GM11168 (cell line): ENCODE data around the gene HEXA.
"Not testable (repeated sequence)": the region's sequence is repeated elsewhere in the genome, so short reads cannot be mapped to it uniquely, and the experiment has no call there.

ENCODE experiments used
- in situ Hi-C: fragments of 300-500 bp; cut with MboI; formaldehyde crosslinking; loops from one replicate; pipeline ENCODE4 v1.12.0; 2022; ENCODE audit warnings: low sequenced_read_pairs; ENCODE audit not compliant: unreplicated experiment

Gene HEXA

GRCh38 chr15:72379106-72379505, 3.3 kb upstream of the HEXA start:
- in situ Hi-C loops: not testable (repeated sequence)

DNA sequence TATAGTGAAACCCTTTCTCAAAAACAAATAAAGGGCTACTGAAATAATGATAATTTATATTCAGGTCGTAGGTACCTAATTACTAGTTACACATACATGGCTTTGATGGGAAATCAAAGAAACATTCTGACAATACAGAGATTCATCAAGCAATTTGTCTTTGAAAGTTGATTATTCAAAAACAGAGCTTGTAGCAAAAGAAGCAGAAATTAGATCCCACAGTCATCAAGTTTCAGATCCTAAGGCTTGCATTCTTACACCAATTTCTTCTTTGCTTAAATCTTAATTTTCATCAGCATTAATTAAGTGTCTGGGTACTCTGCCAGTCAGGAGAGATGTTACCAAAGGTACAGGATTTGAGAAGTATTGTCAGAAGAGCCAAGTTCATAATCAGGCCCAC, 1.5 kb upstream of the HEXA start:
- in situ Hi-C loops: no loop called here

GRCh38 chr15:72375501-72375845, 341 bp downstream of the HEXA start:
- in situ Hi-C loops: no loop called here

DNA sequence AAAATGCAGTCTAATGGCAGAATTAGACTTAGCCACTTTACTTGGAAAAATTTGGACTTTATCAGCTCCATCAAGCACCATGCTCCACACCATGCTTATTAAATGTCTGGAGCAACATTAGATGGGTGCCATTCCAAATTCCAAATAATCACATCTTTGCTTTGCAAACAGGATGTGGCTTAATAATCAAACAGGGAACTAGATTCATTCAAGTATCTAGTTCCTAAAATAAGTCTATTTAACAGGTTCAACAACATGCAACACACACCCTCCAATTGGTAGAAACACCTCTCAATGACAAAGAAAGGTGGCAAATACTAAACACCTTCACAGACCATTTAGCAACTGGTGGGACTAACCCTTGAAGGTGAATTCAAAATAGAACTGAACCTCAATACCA, 3.5 kb downstream of the HEXA start:
- in situ Hi-C loops: no loop called here

GRCh38 chr15:72369964-72370363, 5.8 kb downstream of the HEXA start:
- in situ Hi-C loops: no loop called here

DNA sequence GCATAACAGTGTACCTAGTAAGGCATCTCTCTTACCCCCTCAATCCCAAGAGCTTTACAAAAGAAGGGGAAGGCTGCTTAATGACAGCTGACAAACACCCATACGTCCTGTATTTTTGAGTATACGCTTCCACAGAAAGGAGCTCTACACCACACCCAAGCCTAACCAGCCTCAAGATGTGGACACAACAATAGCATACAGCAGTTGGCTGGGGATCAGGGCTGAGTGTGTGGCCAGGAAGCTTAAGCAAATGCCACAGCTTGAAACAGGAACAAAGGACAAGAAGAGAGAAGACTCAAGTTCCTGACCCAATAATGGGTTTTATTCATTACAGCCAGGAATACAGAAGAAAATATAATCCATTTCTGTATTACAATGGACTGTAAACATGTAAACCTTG, 6.9 kb downstream of the HEXA start:
- in situ Hi-C loops: no loop called here

GRCh38 chr15:72368325-72368724, 7.5 kb downstream of the HEXA start:
- in situ Hi-C loops: no loop called here

- in situ Hi-C loops: no loop called here
Observed at GRCh38 chr15:72365844-72366243, 10.0 kb downstream of the HEXA start.

DNA sequence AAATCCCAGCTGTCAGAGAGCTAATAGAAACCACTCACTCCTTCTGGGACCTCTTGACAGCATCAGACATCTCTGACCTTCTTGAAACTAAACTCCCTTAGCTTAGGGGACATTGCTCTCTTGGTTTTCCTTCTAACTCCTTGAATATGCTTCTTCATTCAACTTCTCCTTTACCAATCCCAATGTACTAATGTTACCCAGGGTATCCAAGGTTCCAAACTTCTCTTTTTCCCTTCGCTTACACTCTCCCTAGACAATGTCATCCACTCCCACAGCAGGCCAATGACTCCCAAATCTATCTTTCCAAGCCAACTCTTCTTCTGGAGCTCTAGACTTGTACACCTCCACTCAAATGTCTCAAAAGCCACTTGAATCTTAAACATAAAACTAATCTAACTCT, 14.6 kb downstream of the HEXA start:
- in situ Hi-C loops: no loop called here

DNA sequence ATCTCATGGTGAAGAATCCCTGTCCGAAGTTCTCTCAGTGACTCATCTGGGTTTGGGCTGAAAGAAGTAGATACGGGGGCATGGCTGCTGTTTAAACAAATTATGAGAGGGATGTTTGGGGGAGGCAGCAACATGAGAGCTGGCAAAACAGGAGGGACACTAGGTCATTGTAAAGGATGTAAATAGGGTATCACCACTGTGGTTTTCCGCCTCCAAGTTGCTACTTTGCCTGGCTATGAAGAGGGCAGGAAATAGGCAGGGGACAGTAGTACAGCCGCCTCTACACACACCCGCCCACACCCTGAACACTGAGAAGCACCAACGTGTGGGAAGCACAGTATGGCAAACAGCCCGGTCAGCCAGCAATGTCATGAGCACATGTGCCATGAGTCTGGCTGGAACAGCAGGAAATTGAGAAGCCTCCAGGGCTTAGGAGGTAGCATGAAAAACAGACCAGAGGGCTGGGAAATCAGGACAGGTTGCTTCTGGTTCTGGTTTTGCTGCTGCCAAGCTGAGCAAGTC, 17.1 kb downstream of the HEXA start:
- in situ Hi-C loops: no loop called here

DNA sequence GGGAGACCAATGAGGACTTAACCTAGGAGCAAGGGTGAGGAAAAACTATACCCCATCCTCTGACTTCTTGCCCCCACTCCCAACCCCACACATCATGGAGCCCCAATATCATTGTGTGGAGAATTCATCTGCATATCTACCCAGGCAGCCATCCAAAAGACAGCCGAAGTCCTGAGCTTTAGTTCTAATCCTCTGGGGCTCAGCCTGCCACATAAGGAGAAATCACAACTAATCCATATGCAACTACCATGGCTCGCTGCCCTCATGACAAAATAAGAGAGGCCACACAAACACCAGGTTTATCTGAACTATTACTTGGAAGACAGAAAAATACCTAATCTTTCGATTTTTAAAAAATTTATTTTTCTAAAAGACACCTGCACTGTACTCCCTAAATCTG, 17.7 kb downstream of the HEXA start:
- in situ Hi-C loops: no loop called here

GRCh38 chr15:72354496-72354895, 21.3 kb downstream of the HEXA start:
- in situ Hi-C loops: no loop called here

DNA sequence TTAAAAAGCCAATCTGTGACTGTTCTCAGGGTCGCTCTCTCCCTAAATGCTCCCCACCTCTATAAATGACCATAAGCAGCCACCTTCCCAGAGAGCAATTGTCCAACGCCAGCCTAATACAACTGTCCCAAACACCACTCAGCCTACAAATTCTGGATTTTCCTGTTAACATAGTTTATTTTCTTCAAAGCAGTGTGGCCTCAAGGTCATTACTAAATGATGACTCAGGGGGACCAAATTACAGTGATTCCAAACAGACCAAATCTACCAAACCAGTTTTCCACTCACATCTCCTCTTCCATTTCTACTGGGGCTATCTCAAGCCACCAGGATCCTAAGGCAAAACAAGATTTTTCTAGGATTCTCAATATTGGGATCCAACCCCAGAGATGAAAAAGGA, 22.5 kb downstream of the HEXA start:
- in situ Hi-C loops: no loop called here

DNA sequence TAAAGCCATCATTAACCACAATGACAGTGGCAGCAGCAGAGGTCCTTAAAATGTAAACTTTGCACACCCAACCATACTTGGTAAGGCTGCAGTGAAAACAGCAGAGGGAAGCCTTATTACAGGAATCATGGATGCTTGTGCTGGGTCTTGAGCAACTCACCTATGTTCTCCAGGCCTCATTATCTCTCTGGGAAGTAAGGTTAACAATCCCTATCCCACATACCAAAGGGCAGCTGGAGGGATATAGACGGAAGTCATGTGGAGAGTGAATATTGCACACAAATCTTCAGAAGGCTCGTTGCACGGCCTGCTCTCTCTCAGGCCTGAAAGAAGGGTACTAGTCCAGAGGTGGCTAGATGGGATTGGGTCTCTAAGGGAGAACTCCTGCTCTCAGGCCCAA, 30.0 kb downstream of the HEXA start:
- in situ Hi-C loops: no loop called here

DNA sequence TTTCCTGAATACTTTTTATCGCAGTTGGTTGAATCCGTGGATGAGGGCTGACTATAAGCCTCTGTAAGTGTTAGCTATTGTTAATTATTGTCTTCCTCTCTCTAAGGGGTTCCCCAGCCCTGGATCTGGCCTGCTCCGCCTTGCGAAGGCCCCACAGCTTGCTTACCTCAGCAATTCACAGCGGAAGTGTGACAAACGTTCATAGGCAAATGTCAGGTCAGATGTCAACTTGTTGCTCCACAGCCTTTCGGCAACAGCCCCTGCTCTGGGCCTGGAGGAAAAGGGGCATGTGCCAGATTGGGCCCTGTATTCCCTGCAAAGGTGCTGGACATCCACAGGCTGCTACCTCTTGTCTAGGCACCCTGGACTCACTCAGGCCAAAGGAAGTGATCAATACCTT, 30.5 kb downstream of the HEXA start:
- in situ Hi-C loops: no loop called here

- in situ Hi-C loops: no loop called here
Observed at GRCh38 chr15:72344602-72345001, 31.2 kb downstream of the HEXA start.

DNA sequence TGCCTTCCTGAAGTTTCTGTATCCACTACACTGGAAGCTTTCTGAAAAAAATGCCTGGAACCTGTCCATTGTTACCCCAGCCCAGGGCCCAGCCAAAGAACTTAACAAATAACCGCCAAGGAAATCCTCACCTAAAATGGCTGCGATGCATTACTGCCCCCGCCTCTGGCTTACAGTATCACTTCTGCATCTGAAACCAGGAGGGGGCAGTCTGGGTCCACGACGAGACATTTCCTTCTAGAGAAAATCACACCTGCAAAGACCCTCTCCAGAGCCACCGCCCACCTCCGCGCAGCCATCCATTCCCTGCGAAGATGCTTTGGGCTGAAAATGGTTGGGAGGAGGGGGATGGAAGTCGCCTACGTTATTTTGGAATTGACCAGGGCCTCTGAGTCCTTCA, 33.4 kb downstream of the HEXA start:
- in situ Hi-C loops: no loop called here

DNA sequence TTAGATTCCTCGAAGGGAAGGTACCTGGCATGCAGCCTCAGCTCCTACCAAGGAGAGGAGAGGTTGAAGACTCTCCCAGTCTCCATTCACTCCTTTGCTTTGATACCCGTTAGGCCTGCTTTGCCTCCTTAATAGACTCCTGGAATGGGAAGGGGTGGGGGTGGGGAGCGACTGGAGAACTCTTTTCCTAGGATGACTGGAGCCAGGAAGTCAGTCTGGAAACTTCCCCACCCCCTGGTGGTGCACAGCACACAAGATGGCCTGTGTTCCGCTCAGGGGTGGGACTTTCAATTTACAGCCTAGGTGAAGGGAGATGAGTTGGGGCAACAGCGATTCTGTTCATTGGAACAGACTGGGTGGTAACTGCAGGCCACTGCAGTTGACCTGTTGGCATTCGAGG, 34.5 kb downstream of the HEXA start:
- in situ Hi-C loops: no loop called here

DNA sequence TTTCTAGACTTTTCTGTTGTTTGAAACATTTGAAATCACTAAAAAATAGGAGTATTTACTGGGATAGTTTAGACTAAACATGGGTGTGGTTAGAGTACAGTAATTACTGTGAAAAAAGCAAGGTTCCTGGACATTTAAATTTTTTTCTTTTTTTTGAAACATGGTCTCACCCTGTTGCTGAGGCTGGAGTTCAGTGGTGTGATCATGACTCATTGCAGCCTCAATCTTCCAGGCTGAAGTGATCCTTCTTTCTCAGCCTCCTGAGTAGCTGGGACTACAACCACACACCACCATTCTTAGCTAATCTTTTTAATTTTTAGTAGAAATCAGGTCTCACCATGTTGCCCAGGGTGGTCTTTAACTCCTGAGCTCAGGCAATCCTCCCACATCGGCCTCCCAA, 35.4 kb downstream of the HEXA start:
- in situ Hi-C loops: no loop called here

- in situ Hi-C loops: no loop called here
Observed at GRCh38 chr15:72339777-72340177, 36.0 kb downstream of the HEXA start.

GRCh38 chr15:72338617-72339321, 37.0 kb downstream of the HEXA start:
- in situ Hi-C loops: no loop called here

- in situ Hi-C loops: no loop called here
Observed at GRCh38 chr15:72338148-72338547, 37.7 kb downstream of the HEXA start.

- in situ Hi-C loops: no loop called here
Observed at GRCh38 chr15:72334842-72335241, 41.0 kb downstream of the HEXA start.
